ENCODE measurements around the gene IFNLR1. TPM values are rescaled to one million over a fixed set of nuclear protein-coding genes. Genes with fewer than 3 reads are reported as not detected.

Gene IFNLR1
- total RNA-seq, 1 donor from 2014 or later, result 3.1 TPM

DNA sequence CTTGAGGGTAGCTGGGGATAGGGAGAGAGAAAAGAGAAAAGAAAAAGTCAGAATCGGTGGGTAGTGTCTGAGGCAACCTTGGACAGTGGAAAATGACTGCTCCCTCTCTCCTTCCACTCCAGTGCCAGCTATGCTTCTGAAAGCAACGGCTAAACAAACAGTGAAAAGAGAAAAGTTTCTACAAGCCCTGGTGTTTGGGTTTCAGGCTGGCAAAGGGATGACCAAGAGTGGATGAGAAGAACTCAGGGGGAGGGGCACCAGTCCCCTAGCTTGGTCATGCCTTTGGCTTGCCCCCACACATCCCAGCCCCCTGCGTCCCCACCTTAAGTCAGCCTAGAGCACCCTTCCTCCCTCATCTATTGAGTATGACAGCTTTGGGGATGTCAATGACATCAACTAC is 52.7 kb downstream of the IFNLR1 start:
- no peaks in the 10 kb centered on the region for H3K9me3 Mint-ChIP-seq (ENCODE audit: unreplicated experiment)

DNA sequence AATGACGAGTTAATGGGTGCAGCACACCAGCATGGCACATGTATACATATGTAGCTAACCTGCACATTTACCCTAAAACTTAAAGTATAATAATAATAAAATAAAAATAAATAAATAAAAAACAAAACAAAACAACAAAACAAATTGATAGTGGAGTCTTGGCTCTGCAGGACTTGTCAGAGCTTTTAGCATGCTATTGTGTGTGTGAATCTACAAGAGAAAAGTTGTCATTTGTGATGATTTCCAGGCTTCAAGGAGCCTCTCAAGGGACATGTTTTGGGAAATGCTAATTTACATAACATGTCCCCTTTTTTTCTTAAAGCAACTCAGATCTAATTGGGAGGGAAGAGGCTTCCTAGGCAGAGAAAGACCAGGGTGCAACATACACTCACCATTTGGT is 53.3 kb downstream of the IFNLR1 start:
- DNase-seq (ENCODE audit: low spot score), result no peak
- no peaks in the 10 kb centered on the region for H3K36me3 Mint-ChIP-seq (ENCODE audit: low read depth, unreplicated experiment)
- H3K9me3 Mint-ChIP-seq (ENCODE audit: unreplicated experiment), result no peaks in the 10 kb centered on the region
- H3K4me3 Mint-ChIP-seq (ENCODE audit: unreplicated experiment), result no peak overlapping the region
- no peaks in the 10 kb centered on the region for H3K4me1 Mint-ChIP-seq (ENCODE audit: unreplicated experiment)
- peaks cover 5% of the 10 kb centered on the region for H3K27me3 Mint-ChIP-seq (ENCODE audit: unreplicated experiment)
- no peak for TF ChIP-seq CTCF (IDR thresholded peaks at IDR 0.05; ENCODE audit: unreplicated experiment)
- H3K27ac Mint-ChIP-seq (ENCODE audit: unreplicated experiment), result no peak overlapping the region

More for the DNA sequence above, 52.7 kb downstream of the IFNLR1 start:
- no peaks in the 10 kb centered on the region for H3K4me1 Mint-ChIP-seq (ENCODE audit: unreplicated experiment)
- no peak overlapping the region for H3K4me3 Mint-ChIP-seq (ENCODE audit: unreplicated experiment)
- peaks cover 5% of the 10 kb centered on the region for H3K27me3 Mint-ChIP-seq (ENCODE audit: unreplicated experiment)
- no peaks in the 10 kb centered on the region for H3K36me3 Mint-ChIP-seq (ENCODE audit: low read depth, unreplicated experiment)
- no peak for TF ChIP-seq CTCF (IDR thresholded peaks at IDR 0.05; ENCODE audit: unreplicated experiment)
- no peak for DNase-seq (ENCODE audit: low spot score)
- no peak overlapping the region for H3K27ac Mint-ChIP-seq (ENCODE audit: unreplicated experiment)

DNA sequence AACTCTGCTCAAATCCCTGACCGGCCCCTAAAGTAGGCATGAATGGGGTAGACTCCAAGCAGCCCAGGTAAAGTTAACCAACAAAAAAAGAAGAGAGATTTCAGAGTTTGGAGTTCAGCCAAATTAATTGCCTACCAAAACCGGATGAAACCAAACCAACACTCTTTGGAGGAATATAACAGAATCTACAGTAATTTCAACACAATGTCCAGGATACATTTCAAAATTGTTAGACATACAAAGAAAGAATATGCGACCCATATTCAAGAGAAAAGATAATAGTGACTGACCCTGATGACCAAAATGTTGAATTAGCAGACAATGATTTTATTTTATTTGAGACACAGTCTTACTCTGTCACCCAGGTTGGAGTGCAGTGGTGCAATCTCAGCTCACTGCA is 56.7 kb downstream of the IFNLR1 start:
- Mint-ChIP-seq H3K27ac (ENCODE audit: unreplicated experiment) (no peak overlapping the region), H3K36me3 (ENCODE audit: low read depth, unreplicated experiment) (no peaks in the 10 kb centered on the region), H3K4me1 (ENCODE audit: unreplicated experiment) (no peaks in the 10 kb centered on the region), H3K4me3 (ENCODE audit: unreplicated experiment) (no peak overlapping the region), H3K9me3 (ENCODE audit: unreplicated experiment) (no peaks in the 10 kb centered on the region), H3K27me3 (ENCODE audit: unreplicated experiment) (peaks cover 4% of the 10 kb centered on the region)
- no peak for DNase-seq (ENCODE audit: low spot score)
- no peak for TF ChIP-seq CTCF (IDR thresholded peaks at IDR 0.05; ENCODE audit: unreplicated experiment)

GRCh38 chr1:24127801-24128363 is 59.2 kb downstream of the IFNLR1 start:
- H3K9me3 Mint-ChIP-seq (ENCODE audit: unreplicated experiment), result no peaks in the 10 kb centered on the region
- no peak for DNase-seq (ENCODE audit: low spot score)
- H3K27ac Mint-ChIP-seq (ENCODE audit: unreplicated experiment), result no peak overlapping the region
- H3K36me3 Mint-ChIP-seq (ENCODE audit: low read depth, unreplicated experiment), result no peaks in the 10 kb centered on the region
- no peaks in the 10 kb centered on the region for H3K27me3 Mint-ChIP-seq (ENCODE audit: unreplicated experiment)
- no peak overlapping the region for H3K4me3 Mint-ChIP-seq (ENCODE audit: unreplicated experiment)
- no peaks in the 10 kb centered on the region for H3K4me1 Mint-ChIP-seq (ENCODE audit: unreplicated experiment)
- TF ChIP-seq CTCF (IDR thresholded peaks at IDR 0.05; ENCODE audit: unreplicated experiment), result no peak

- Mint-ChIP-seq H3K36me3 (ENCODE audit: low read depth, unreplicated experiment) (no peaks in the 10 kb centered on the region), H3K4me3 (ENCODE audit: unreplicated experiment) (no peak overlapping the region), H3K9me3 (ENCODE audit: unreplicated experiment) (no peaks in the 10 kb centered on the region), H3K4me1 (ENCODE audit: unreplicated experiment) (no peaks in the 10 kb centered on the region), H3K27me3 (ENCODE audit: unreplicated experiment) (no peaks in the 10 kb centered on the region), H3K27ac (ENCODE audit: unreplicated experiment) (no peak overlapping the region)
- no peak for TF ChIP-seq CTCF (IDR thresholded peaks at IDR 0.05; ENCODE audit: unreplicated experiment)
- DNase-seq (ENCODE audit: low spot score), result no peak
Observed at GRCh38 chr1:24127134-24127800, 59.8 kb downstream of the IFNLR1 start.
